Measurements from ENCODE around the gene WNT3A.

The WNT3A gene

GRCh38 chr1:228022571-228023293, 15.9 kb downstream of the WNT3A start:
- Histone ChIP-seq H3K36me3 (ENCODE audit: insufficient read depth, low read length) (no peaks in the 10 kb centered on the region), H3K9ac (ENCODE audit: insufficient read length) (no peak overlapping the region), H3K4me3 (no peak overlapping the region), H3K9me3 (ENCODE audit: low read depth, low read length) (0 out of 2 replicates have a peak, but pooled peaks cover 4% of the 10 kb centered on the region), H3K27ac (no peak overlapping the region)
- DNase-seq (ENCODE audit: low read depth, low spot score): no peak
- TF ChIP-seq POLR2AphosphoS5 (IDR thresholded peaks at IDR 0.05; ENCODE audit: borderline replicate concordance, low read depth, low read length) (no peak), FOXP2 (optimal IDR thresholded peaks at IDR 0.05; ENCODE audit: control extremely low read depth, extremely low read length, insufficient read depth) (no peak), EZH2 (IDR thresholded peaks at IDR 0.05) (no peak)

GRCh38 chr1:228023294-228023639, 16.5 kb downstream of the WNT3A start:
- H3K4me3 ChIP-seq: no peak overlapping the region
- H3K9ac ChIP-seq (ENCODE audit: insufficient read length): no peak overlapping the region
- no peak for DNase-seq (ENCODE audit: low read depth, low spot score)
- 0 out of 2 replicates have a peak, but pooled peaks cover 4% of the 10 kb centered on the region for H3K9me3 ChIP-seq (ENCODE audit: low read depth, low read length)
- H3K27ac ChIP-seq: no peak overlapping the region
- TF ChIP-seq FOXP2 (optimal IDR thresholded peaks at IDR 0.05; ENCODE audit: control extremely low read depth, extremely low read length, insufficient read depth) (no peak), EZH2 (IDR thresholded peaks at IDR 0.05) (no peak), POLR2AphosphoS5 (IDR thresholded peaks at IDR 0.05; ENCODE audit: borderline replicate concordance, low read depth, low read length) (no peak)
- no peaks in the 10 kb centered on the region for H3K36me3 ChIP-seq (ENCODE audit: insufficient read depth, low read length)

GRCh38 chr1:228029281-228029680, 22.5 kb downstream of the WNT3A start:
- no peak for DNase-seq (ENCODE audit: low read depth, low spot score)
- H3K36me3 ChIP-seq (ENCODE audit: insufficient read depth, low read length): no peaks in the 10 kb centered on the region
- no peak overlapping the region for H3K27ac ChIP-seq
- H3K9ac ChIP-seq (ENCODE audit: insufficient read length): no peak overlapping the region
- TF ChIP-seq POLR2AphosphoS5 (IDR thresholded peaks at IDR 0.05; ENCODE audit: borderline replicate concordance, low read depth, low read length): no peak
- TF ChIP-seq EZH2 (IDR thresholded peaks at IDR 0.05): no peak
- TF ChIP-seq FOXP2 (optimal IDR thresholded peaks at IDR 0.05; ENCODE audit: control extremely low read depth, extremely low read length, insufficient read depth): no peak
- H3K9me3 ChIP-seq (ENCODE audit: low read depth, low read length): peaks cover 4% of the 10 kb centered on the region; the same call in 1 of the 2 replicates
- no peak overlapping the region for H3K4me3 ChIP-seq

- H3K4me3 ChIP-seq: no peak overlapping the region
- no peak overlapping the region for H3K27ac ChIP-seq
- TF ChIP-seq POLR2AphosphoS5 (IDR thresholded peaks at IDR 0.05; ENCODE audit: borderline replicate concordance, low read depth, low read length) (no peak), FOXP2 (optimal IDR thresholded peaks at IDR 0.05; ENCODE audit: control extremely low read depth, extremely low read length, insufficient read depth) (no peak), EZH2 (IDR thresholded peaks at IDR 0.05) (no peak)
- no peaks in the 10 kb centered on the region; the same call in 1 of the 2 replicates for H3K9me3 ChIP-seq (ENCODE audit: low read depth, low read length)
- no peaks in the 10 kb centered on the region for H3K36me3 ChIP-seq (ENCODE audit: insufficient read depth, low read length)
- DNase-seq (ENCODE audit: low read depth, low spot score): no peak
- no peak overlapping the region for H3K9ac ChIP-seq (ENCODE audit: insufficient read length)
Measured at GRCh38 chr1:228030451-228031201, 23.8 kb downstream of the WNT3A start.

GRCh38 chr1:228031276-228031995, 24.6 kb downstream of the WNT3A start:
- Histone ChIP-seq H3K9ac (ENCODE audit: insufficient read length) (no peak overlapping the region), H3K4me3 (no peak overlapping the region), H3K36me3 (ENCODE audit: insufficient read depth, low read length) (no peaks in the 10 kb centered on the region), H3K9me3 (ENCODE audit: low read depth, low read length) (no peaks in the 10 kb centered on the region; the same call in 1 of the 2 replicates), H3K27ac (no peak overlapping the region)
- TF ChIP-seq POLR2AphosphoS5 (IDR thresholded peaks at IDR 0.05; ENCODE audit: borderline replicate concordance, low read depth, low read length): no peak
- TF ChIP-seq EZH2 (IDR thresholded peaks at IDR 0.05): no peak
- no peak for TF ChIP-seq FOXP2 (optimal IDR thresholded peaks at IDR 0.05; ENCODE audit: control extremely low read depth, extremely low read length, insufficient read depth)
- DNase-seq (ENCODE audit: low read depth, low spot score): no peak

- DNase-seq (ENCODE audit: low read depth, low spot score): no peak
- TF ChIP-seq EZH2 (IDR thresholded peaks at IDR 0.05): no peak
- no peak for TF ChIP-seq FOXP2 (optimal IDR thresholded peaks at IDR 0.05; ENCODE audit: control extremely low read depth, extremely low read length, insufficient read depth)
- TF ChIP-seq POLR2AphosphoS5 (IDR thresholded peaks at IDR 0.05; ENCODE audit: borderline replicate concordance, low read depth, low read length): no peak
- Histone ChIP-seq H3K9me3 (ENCODE audit: low read depth, low read length) (no peaks in the 10 kb centered on the region; the same call in 1 of the 2 replicates), H3K36me3 (ENCODE audit: insufficient read depth, low read length) (no peaks in the 10 kb centered on the region), H3K9ac (ENCODE audit: insufficient read length) (no peak overlapping the region), H3K27ac (no peak overlapping the region), H3K4me3 (no peak overlapping the region)
Measured at GRCh38 chr1:228032041-228032440, 25.2 kb downstream of the WNT3A start.

GRCh38 chr1:228033376-228033775, 26.6 kb downstream of the WNT3A start:
- TF ChIP-seq EZH2 (IDR thresholded peaks at IDR 0.05) (no peak), FOXP2 (optimal IDR thresholded peaks at IDR 0.05; ENCODE audit: control extremely low read depth, extremely low read length, insufficient read depth) (no peak), POLR2AphosphoS5 (IDR thresholded peaks at IDR 0.05; ENCODE audit: borderline replicate concordance, low read depth, low read length) (no peak)

More at GRCh38 chr1:228033376-228033775, 26.6 kb downstream of the WNT3A start:
- Histone ChIP-seq H3K27ac (no peak overlapping the region), H3K9ac (ENCODE audit: insufficient read length) (no peak overlapping the region), H3K4me3 (no peak overlapping the region), H3K36me3 (ENCODE audit: insufficient read depth, low read length) (no peaks in the 10 kb centered on the region), H3K9me3 (ENCODE audit: low read depth, low read length) (no peaks in the 10 kb centered on the region; the same call in 1 of the 2 replicates)
- DNase-seq (ENCODE audit: low read depth, low spot score): no peak
